OCI-LY1 (cell line): ENCODE results near the gene ATP13A2.

Experiments
- H2AFZ ChIP-seq: fragments of 200-600 bp; sonication (generic), shearing (Covaris generic); 2 replicates; pipeline ENCODE4 v1.6.0; 2014; ENCODE audit warnings: antibody characterized with exemption, mild to moderate bottlenecking, low read length
- H3F3A ChIP-seq: fragments of 200-600 bp; sonication (generic), shearing (Covaris generic); 2 replicates; pipeline ENCODE4 v1.6.0; 2014; ENCODE audit warnings: mild to moderate bottlenecking, antibody characterized with exemption, low read length, moderate library complexity; ENCODE audit not compliant: insufficient read depth
- H3K27ac ChIP-seq: fragments of 200-600 bp; sonication (generic); 2 replicates; pipeline ENCODE4 v1.5.1; 2014; ENCODE audit warnings: low read length, mixed run types, mild to moderate bottlenecking, low read depth; ENCODE audit not compliant: poor library complexity, severe bottlenecking
- H3K27me3 ChIP-seq: fragments of 200-600 bp; sonication (generic); 2 replicates; pipeline ENCODE4 v1.6.0; 2014; ENCODE audit warnings: antibody characterized with exemption, mild to moderate bottlenecking, low read length, moderate library complexity; ENCODE audit not compliant: insufficient read depth
- H3K36me3 ChIP-seq: fragments of 200-600 bp; sonication (generic); 2 replicates; pipeline ENCODE4 v1.6.1; 2014; ENCODE audit warnings: mild to moderate bottlenecking, antibody characterized with exemption, low read length, moderate library complexity, mixed read lengths; ENCODE audit not compliant: insufficient read depth
- H3K4me1 ChIP-seq: fragments of 200-600 bp; sonication (generic); 2 replicates; pipeline ENCODE4 v1.5.1; 2014; ENCODE audit warnings: mild to moderate bottlenecking, low read length, moderate library complexity; ENCODE audit not compliant: insufficient read depth, severe bottlenecking
- H3K4me2 ChIP-seq: fragments of 200-600 bp; sonication (generic), shearing (Covaris generic); 2 replicates; pipeline ENCODE4 v1.6.1; 2014; ENCODE audit warnings: low read length
- H3K4me3 ChIP-seq: fragments of 200-600 bp; sonication (generic); 2 replicates; pipeline ENCODE4 v1.5.1; 2014; ENCODE audit warnings: low read length, low read depth, mild to moderate bottlenecking, mixed read lengths; ENCODE audit not compliant: poor library complexity, severe bottlenecking
- H3K79me2 ChIP-seq: fragments of 200-600 bp; shearing (Covaris generic); 2 replicates; pipeline ENCODE4 v1.6.1; 2016; ENCODE audit warnings: mixed run types, low read length, mixed read lengths; ENCODE audit not compliant: insufficient read depth
- H3K9ac ChIP-seq: fragments of 200-600 bp; sonication (generic), shearing (Covaris generic); 2 replicates; pipeline ENCODE4 v1.6.1; 2014; ENCODE audit warnings: mild to moderate bottlenecking, low read length, mixed read lengths
- H3K9me2 ChIP-seq: fragments of 200-600 bp; sonication (generic), shearing (Covaris generic); 2 replicates; pipeline ENCODE4 v1.6.1; 2014; ENCODE audit warnings: low read depth, mild to moderate bottlenecking, low read length, mixed read lengths
- H3K9me3 ChIP-seq: fragments of 200-600 bp; shearing (Covaris generic); 2 replicates; pipeline ENCODE4 v1.6.1; 2014; ENCODE audit warnings: low read length, mixed read lengths
- H4K20me1 ChIP-seq: fragments of 200-600 bp; sonication (generic), shearing (Covaris generic); 2 replicates; pipeline ENCODE4 v1.6.0; 2016; ENCODE audit warnings: mild to moderate bottlenecking, low read length; ENCODE audit not compliant: insufficient read depth
- EZH2 ChIP-seq: fragments of 200-600 bp; sonication (generic), shearing (Covaris generic); IDR thresholded peaks from 2 replicates; pipeline ENCODE4 v1.8.0; 2017; ENCODE audit warnings: borderline replicate concordance, mixed run types, mild to moderate bottlenecking, antibody characterized with exemption, low read length, moderate library complexity, mixed read lengths
- TF ChIP-seq, protein P1 (sequence below): fragments of 200-600 bp; sonication (generic), shearing (Covaris generic); IDR thresholded peaks from 2 replicates; pipeline ENCODE4 v1.5.1; 2017; ENCODE audit warnings: mild to moderate bottlenecking, antibody characterized with exemption, low read length, moderate library complexity, mixed read lengths

ATP13A2 gene

GRCh38 chr1:17059391-17060305 lies 47.9 kb upstream of the ATP13A2 start:
- no peaks in the 10 kb centered on the region for H3K27me3 ChIP-seq
- no peaks in the 10 kb centered on the region for H3K9me2 ChIP-seq
- H3K4me2 ChIP-seq = no peak overlapping the region
- H2AFZ ChIP-seq = no peak overlapping the region
- TF ChIP-seq, protein P1, sequence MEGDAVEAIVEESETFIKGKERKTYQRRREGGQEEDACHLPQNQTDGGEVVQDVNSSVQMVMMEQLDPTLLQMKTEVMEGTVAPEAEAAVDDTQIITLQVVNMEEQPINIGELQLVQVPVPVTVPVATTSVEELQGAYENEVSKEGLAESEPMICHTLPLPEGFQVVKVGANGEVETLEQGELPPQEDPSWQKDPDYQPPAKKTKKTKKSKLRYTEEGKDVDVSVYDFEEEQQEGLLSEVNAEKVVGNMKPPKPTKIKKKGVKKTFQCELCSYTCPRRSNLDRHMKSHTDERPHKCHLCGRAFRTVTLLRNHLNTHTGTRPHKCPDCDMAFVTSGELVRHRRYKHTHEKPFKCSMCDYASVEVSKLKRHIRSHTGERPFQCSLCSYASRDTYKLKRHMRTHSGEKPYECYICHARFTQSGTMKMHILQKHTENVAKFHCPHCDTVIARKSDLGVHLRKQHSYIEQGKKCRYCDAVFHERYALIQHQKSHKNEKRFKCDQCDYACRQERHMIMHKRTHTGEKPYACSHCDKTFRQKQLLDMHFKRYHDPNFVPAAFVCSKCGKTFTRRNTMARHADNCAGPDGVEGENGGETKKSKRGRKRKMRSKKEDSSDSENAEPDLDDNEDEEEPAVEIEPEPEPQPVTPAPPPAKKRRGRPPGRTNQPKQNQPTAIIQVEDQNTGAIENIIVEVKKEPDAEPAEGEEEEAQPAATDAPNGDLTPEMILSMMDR = peak; percentile 75
- TF ChIP-seq EZH2 = no peak
- no peak overlapping the region for H3K27ac ChIP-seq
- H3K4me1 ChIP-seq = peaks cover 7% of the 10 kb centered on the region
- H3K79me2 ChIP-seq = no peaks in the 10 kb centered on the region
- no peaks in the 10 kb centered on the region for H3F3A ChIP-seq
- no peak overlapping the region for H3K4me3 ChIP-seq
- H3K9ac ChIP-seq = no peak overlapping the region
- H3K9me3 ChIP-seq = no peaks in the 10 kb centered on the region
- H4K20me1 ChIP-seq = no peaks in the 10 kb centered on the region
- H3K36me3 ChIP-seq = no peaks in the 10 kb centered on the region; the same call in 1 of the 2 replicates

DNA sequence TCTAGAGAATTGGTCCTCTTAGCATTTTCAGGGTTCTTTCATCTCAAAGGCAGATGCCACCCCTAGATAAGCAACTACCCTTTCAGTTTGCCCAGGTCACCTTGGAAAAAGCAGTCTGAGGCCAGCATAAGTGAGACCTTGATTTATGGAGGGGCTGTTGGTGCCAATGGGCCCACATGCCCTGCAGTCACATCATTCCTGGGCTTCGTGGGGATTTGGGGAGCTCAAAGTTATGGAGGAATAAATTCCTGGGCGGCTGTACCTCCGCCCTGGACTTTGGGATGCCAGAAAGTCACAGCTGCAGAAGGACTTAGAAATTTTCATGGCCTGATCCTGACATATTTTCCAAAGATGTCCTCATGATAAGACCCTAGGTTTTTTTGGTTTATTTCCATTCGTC lies 44.8 kb upstream of the ATP13A2 start:
- Histone ChIP-seq H3K27ac (no peak overlapping the region), H3K9me2 (no peaks in the 10 kb centered on the region), H4K20me1 (no peaks in the 10 kb centered on the region), H2AFZ (no peak overlapping the region), H3F3A (no peaks in the 10 kb centered on the region), H3K9ac (no peak overlapping the region), H3K4me3 (no peak overlapping the region), H3K79me2 (peaks cover 19% of the 10 kb centered on the region), H3K36me3 (peaks cover 7% of the 10 kb centered on the region; the same call in 1 of the 2 replicates), H3K4me1 (peaks cover 20% of the 10 kb centered on the region), H3K4me2 (no peak overlapping the region), H3K27me3 (no peaks in the 10 kb centered on the region), H3K9me3 (no peaks in the 10 kb centered on the region)
- TF ChIP-seq, protein P1 = no peak
- no peak for TF ChIP-seq EZH2

GRCh38 chr1:17055801-17056200 lies 44.1 kb upstream of the ATP13A2 start:
- peaks cover 27% of the 10 kb centered on the region for H3K79me2 ChIP-seq
- no peaks in the 10 kb centered on the region for H3K9me2 ChIP-seq
- H3K9me3 ChIP-seq = no peaks in the 10 kb centered on the region
- TF ChIP-seq, protein P1 = no peak
- no peak for TF ChIP-seq EZH2
- H3K36me3 ChIP-seq = peaks cover 14% of the 10 kb centered on the region; the same call in 1 of the 2 replicates
- H3F3A ChIP-seq = no peaks in the 10 kb centered on the region
- no peak overlapping the region for H3K4me2 ChIP-seq
- H2AFZ ChIP-seq = no peak overlapping the region
- H3K27ac ChIP-seq = no peak overlapping the region
- no peak overlapping the region for H3K9ac ChIP-seq
- no peaks in the 10 kb centered on the region for H3K27me3 ChIP-seq
- H3K4me1 ChIP-seq = peaks cover 20% of the 10 kb centered on the region
- H3K4me3 ChIP-seq = no peak overlapping the region
- no peaks in the 10 kb centered on the region for H4K20me1 ChIP-seq
